HG02678 (cell line): ENCODE results near the gene MEF2D.

Experiments
- ATAC-seq: cut with Tn5 transposase; IDR thresholded peaks from one replicate; pipeline ENCODE4 v1.9.1; 2021; ENCODE audit warnings: mild to moderate bottlenecking, moderate library complexity; ENCODE audit not compliant: unreplicated experiment

The MEF2D gene

DNA sequence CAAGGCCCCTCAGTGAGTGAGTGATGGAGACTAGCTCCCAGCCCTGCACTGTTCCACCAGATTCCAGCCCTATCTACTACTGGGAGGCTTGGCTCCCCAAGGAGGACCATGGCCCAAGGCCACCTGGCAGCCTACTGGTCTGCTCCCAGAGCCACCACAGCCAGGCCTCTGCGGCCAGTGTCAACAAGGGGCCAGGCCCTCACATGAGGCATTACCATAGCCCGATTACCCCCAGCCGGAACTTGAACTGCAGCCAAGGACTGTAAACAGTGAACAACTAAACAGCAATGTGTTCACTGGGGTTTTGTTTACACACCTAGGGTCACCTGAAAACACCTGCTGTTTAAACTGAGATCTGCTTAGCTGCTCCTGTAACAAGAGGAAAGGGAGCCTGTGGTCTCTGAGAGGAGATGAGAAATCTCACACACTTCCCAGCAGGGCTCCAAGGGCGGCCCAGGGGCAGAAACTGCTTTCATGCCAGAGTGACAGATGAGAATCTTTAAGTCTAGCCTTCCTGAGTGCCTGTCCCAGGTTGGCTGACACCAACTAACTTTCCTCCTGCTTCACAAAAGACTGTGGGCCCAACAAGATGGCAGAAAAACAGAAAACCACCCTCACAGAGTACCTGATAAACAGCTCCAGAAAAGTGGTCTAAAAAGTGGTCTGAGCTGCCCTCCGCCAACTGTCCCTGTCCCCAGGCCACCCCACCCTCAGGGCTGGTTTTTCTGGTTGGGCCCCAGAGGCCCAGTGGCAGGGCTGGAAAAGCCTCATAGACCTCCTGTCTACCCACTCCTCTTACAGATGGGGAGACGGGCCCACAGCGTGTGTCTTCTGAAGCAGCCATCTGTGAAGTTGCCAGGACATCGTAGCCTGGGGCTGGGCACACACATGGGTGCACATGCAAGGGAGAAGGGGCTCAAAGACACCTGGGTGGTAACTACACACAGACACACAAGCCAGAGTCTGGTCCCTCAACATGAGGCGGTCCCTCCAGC lies 28.8 kb downstream of the MEF2D start:
- ATAC-seq = no peak

DNA sequence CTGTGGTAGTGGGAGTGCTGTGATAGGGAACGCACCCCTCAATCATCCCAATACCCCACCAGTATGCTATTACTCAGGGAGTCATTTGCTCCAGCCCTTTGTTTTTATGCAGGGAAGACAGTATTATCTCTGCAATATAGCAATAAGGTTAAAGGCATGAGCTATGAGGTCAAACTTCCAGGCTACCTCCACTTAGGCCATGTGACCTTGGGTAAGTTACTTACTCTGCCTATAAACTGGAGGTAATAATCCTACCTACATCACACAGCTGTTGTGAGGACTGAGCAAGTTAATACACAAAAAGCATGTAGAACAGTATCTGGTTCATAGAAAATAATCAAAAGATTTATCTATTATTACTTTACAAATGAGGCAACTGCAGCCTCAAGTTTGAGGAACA lies 30.1 kb downstream of the MEF2D start:
- no peak for ATAC-seq

DNA sequence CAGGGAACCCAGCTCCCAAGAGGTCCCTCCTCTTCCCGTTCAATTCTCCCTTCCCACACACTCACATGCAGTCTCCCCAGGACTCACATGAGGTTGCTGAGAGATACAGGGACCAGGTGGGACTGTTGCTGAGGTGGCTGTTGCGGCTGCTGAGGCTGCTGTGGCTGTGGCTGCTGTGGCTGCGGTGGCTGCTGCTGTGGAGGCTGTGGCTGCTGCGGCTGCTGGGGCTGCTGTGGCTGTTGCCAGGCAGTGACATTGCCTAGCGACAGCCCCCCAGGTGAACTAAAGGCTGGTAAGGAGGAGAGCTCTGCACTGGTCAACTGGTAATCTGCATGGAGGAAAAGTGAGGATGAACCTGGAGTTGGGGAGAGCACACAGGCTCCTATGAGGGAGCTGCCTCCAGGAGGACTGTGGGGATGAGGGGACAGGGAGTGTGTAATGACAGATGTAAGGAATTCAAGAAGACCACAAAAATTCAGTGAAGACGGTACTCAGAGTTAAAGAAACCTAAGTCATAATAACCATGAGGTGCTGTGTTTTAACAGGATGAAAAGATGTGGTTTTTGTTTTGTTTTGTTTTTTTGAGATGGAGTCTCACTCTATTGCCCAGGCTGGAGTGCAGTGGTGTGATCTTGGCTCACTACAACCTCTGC lies 31.8 kb downstream of the MEF2D start:
- no peak for ATAC-seq

DNA sequence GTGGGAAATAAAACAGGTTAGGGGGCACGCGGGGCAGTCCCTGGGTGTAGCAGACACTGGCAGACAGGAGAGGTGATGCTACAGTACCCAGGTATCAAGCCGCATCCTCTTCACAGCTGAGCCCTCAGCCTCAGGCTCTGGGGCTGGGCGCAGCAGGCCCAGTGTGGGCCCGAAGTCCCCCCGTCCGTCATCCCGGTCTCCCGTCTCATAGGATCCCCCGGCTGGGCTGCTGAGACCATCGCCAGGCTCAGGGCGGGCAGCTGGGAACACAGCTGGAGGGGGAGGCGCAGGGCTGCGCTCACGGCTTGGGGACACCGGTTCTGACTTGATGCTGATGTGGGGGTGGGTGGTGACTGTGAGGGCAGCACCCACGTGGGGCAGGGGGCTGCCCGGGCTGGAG lies 32.7 kb downstream of the MEF2D start:
- ATAC-seq = no peak

DNA sequence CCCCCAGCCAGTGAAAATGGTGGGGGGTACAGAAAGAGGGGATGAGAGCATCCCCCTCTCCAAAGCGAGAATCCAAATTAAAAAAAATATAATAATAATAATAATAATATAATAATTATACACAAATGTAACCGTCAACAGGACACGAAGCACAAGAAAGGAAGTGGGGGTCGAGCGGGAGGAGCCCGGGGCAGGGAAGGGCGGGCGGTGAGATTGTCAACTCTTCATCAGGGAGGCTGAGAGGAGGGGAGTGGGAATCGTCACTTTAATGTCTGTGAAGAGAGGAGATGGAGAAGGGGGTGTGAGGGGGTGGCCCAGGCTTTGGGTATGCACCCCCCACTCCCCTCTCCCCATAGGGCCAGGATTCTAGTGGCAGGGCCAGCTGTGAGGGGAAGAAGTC lies 33.2 kb downstream of the MEF2D start:
- ATAC-seq = no peak

DNA sequence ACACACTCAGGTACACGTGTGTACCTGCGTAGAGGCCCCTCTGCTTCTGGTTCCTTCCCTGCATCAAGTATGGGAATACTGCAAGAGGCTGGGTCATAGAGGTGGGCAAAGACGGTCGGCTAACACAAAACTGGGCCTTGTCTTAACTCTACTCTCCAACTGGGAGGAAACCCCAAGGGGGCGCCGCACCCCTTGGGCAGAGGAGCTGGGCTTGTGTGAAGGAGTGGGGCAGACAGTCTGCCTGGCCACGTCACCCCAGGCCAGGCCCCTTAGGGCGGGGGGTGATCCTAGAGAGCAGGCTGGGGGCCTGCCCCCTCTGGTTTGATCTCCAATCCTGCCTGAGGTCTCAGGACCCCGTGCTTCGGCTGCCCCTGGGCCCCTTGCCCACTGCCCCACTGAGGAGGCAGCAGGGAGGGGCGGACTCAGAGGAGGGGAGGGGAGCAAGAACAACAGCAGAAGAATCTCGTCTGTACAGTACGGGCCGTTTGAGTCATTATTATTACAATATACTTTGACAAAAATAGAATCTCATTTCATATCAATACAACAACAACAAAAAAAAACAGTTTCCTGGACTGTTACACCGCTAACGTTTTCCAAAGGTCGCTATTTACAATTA lies 34.7 kb downstream of the MEF2D start:
- ATAC-seq = no peak

DNA sequence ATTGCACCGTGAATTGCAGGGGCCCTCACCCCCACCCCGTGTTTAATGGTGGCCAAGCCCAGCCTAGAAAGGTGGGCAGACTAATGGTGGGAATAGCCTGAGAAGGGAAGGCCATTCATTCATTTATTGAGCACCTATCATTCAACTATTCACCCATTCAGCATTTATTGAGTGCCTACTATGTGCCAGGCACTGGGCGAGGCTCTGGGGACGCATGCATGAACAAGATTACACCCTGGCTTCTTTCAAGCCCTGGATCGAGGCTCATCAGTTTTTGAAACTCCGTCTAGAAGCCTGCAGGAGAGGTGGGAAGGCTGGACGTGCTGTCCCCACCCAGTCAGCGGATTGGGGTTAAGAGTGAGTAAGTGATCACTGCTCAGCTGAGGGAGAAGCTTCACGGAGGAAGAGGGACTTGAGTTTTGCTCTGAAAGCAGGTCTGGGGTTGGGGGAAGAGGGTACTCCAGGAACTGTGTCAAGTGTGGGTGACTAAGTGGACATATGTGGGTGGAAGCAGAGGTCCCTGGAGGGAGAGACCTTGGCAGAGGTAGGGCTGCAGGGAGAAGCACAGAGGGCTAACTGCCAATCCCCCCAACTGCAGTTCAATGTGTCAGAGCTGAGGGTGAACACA lies 35.6 kb downstream of the MEF2D start:
- no peak for ATAC-seq

DNA sequence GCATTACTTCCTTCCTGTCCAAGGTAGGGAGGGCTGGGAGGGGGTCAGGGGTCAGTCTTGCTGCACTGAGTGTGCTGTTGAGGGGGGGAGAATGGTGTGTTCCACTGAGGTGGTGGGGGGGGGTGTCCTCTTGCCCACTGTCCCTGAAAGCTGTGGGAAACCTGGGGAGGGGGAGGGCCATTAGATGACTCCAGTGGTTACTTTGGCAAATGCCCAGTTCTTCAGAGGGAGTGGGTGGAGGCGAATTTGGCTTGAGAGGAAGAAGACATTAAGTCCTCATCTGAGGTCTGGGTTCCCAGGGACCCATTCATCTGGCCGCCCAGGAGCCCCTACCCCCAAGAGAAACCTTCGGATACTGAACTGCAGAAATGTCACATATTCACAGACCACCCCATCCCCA lies 36.2 kb downstream of the MEF2D start:
- ATAC-seq = no peak

DNA sequence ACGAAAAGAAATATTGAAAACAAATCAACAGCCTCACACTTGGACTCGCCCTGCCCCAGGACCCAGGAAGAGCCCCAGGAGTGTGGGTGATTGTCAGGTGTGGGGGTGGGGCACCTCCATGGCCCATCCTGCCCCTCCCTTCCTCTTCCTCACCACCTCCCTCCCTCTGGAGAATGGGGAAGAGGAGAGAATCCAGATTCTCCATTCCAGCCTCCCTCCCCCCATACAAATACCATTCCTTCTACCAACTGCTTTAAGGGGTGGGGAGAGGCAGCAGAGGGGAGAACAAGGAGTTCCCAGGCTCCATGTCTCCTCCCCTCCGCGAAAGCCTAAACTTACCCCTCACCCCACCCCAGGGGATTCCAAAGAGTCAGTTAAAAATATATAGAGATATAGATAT lies 36.7 kb downstream of the MEF2D start:
- ATAC-seq = no peak

DNA sequence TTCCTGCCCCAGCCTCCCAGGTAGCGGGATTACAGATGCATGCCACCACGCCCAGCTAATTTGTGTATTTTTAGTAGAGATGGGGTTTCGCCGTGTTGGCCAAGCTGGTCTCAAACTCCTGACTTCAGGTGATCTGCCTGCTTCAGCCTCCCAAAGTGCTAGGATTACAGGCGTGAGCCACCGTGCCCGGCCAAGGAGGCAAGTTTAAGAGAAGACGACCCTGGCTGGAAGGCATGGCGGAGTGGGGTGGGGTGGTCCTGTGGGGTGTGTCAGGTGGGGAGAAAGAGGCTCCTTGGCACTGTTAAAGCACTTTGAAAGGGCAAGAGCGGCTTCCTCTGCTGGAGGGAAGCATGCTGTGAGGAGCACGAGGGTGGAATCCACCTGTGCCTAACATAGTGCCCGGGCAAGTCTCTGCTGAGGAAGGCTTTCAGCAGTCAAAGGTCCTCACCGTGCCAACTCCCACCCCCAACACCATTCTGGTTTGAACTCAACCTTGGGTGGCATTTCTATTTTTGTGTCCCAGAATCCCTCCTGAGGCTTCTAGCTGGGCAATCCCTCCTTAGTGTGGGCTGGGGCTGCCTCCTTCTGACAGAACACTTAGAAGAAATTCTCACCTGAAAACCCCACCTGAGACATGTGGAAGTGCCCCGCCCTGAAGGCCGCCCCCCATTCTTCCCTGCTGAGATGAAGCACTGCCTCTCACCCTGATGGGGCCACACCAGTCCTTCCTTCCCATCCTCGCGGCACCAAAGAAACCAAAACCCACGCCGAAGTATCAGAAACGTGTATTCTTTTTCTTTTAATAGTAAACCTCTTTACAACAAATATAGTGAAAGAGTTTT lies 37.4 kb downstream of the MEF2D start:
- no peak for ATAC-seq

DNA sequence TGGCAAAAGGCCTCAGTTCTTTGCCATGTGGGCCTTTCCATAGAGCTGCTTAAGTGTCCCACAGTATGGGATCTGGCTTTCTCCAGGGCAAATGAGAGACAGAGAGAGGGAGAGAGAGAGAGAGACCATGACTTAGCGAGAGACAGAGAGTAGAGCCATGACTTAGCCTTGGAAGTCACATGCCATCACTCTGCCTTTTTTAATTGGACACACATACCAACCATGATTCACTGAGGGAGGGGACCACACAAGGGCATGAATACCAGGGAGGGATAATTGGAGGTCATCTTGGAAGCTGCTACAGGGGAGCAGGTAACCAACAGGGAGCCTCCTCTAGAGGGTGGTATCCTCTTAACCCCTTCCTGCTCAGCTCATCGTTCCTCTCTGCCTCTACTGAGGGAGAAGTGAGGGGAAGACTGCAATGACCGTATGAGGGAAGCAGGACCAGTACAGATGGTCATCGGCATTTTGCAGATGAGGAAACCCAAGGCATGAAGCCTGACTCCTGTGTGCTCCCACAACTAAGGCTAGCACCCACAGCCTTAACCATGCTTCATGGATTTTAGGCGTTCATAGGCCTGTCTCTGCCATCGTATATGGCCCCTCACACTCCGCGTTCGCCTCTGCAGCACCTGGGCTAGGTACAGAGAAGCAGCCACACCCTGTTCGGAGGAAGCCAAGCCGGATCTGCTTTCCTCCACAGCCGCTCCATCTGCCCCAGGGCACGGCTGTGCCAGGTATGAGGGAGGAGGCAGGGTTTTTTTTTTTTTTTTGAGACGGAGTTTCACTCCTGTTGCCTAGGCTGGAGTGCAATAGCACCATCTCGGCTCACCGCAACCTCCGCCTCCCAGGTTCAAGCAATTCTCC lies 38.6 kb downstream of the MEF2D start:
- no peak for ATAC-seq

DNA sequence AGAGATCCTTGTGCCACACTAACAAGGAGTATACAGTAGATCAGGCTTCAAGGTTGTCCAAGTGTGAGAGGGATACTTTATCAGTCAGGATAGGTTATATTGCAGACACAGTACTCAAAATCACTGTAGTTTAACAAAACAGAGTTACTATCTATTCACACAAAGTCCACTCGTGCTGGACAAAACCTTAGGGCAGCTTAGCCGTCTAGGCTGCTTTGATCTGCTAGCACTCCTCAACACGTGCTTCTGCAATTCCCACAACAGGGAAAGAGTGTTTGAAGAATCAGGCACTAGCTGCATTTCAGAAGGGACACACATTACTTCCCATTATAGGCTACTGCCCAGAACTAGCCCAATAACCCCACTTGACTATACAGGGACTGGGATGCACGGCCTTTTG lies 39.5 kb downstream of the MEF2D start:
- no peak for ATAC-seq

DNA sequence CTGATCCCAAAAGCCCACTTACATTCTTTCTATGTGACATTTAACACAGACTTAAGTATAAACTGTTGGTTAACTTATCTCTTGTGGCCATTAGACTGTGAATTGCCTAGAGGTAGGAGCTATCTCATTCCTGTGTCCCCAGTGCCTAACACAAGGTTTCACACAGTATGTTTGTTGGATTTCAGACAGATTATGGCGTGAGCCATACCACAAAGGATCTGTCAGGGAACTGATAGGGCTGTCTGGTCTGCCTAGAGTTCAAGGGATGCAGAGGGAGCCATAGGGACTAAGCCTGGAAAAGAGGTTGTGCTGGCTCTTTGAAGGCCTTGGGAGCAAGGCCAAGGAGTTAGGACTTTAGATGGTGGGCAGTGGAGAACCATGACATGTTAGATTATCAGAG lies 40.0 kb downstream of the MEF2D start:
- no peak for ATAC-seq

DNA sequence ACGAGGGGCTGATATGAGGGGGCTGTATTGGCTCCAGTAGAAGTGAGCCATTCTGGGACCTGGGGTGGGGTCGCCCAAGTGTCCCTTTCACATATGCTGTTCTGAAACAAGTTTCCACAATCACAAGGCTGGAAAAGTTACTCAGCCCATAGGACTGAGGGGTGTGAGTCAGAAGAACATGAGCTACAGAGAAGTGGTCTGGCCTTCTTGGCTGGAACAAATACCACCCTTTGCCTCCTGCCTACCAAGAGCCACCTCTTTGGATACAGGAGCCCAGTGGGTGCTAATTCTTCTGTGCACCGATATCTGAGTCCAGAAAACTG lies 42.4 kb downstream of the MEF2D start:
- ATAC-seq = no peak

DNA sequence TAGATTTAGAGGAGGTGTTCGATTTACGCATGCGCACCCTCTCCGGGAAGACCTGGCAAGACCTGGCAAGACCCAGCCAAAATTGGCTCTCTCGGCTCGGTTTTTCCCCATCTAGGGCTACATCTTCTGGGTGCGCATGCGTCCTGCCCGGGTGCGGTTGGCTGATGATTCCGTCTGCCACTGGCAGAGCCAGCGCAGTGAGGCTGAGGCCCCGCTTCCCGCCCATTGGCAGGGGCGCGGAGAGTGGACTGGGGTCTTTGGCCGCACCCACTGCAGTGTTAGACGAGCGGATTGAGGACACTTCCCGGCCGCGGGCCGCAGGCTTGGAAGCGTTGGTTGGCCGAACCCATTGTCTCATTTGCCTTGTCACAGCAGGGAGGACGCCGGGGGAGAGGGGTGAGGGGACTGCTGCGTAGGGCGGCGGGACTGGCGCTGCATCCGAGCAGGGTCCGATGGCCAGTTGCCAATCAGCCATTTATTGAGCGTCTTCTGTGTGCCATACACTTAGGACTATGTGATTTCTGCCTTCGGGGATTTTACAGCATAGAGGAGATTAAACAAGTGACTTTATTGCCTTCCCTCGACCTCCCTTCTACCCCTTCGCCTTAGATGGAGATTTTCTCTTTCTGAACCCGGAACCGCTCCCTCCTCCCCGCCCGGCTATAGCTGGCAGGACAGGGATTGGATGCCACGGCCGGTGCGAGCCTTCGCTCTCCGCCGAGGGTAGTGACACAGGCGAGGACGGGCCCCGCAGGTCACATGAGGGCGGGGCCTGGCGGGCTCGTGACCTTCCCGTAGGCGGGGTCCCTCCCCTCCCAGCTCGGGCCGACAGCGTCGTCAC lies 43.7 kb downstream of the MEF2D start:
- ATAC-seq = peak; percentile 75

DNA sequence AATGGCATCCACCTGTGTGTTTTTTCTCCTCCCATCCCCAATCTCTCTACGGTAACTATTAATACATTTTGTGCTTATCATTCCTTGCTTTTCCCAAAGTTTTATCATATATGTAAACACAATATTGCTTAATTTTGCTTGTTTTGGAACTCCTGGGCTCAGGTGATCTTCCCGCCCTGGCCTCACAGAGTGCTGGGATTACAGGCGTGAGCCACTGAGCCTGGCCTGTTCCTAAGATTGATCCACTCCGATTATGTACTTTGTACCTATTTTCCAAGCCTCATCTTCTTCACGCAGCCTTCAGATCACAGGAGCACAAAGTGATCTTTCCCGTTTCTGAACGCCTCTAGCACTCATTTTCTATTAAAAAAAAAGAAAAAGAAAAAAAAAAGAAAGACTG lies 45.2 kb downstream of the MEF2D start:
- no peak for ATAC-seq

DNA sequence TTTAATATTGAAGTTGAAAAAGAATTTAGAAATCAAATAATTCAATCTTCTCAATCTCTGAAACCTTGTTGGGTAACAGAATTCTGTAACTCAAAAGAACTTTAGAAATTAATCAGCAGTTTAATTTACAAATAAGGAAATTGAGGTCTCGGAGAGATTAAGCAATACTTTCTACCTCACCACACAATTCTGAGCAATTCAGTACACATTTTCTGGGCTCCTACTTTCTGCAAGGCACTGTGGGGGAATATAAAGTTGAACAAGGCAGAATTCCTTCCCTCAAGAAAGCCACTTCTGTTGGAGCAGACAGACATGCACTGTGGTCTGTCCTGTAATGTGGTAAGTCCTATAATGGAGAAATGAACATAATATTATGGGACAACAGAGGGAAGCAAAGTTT lies 47.7 kb downstream of the MEF2D start:
- ATAC-seq = no peak

DNA sequence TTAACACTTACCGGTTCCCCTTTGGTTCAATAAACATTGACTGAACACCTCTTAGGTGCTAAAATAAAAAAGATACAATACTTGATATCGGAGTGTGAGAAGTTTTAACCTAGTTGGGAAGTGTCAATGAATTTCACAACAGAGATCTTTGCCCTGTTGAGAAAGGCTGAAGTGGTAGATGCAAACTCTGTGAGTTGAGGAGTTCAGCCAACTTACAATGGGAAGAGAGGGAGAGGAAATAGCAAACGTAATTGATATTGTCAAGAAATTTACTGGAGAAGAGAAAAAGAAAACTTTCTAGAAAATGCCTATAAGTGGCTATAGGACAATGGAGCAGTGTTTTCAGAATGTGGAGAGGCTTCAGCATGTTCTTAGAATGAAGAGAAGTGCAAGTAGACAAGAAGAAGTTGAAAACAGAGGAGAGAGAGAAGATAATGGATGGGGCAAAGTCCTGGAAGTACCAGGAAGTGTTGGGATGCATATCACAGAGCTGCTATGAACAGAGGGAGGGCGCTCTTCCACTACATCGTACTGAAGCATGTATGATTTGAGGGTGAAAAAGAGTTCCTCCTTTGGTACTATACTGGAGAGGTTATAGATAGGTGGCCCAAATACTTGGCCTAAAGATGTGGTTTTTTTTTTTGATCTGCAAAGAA lies 48.9 kb downstream of the MEF2D start:
- no peak for ATAC-seq
